Measurements from ENCODE around the gene MAP4K1.
A peak's percentile ranks its signal among the peaks of the same experiment; 100 is the strongest.
"Not testable (repeated sequence)": the region's sequence is repeated elsewhere in the genome, so short reads cannot be mapped to it uniquely, and the experiment has no call there.

Gene MAP4K1

GRCh38 chr19:38606131-38606530, 11.6 kb downstream of the MAP4K1 start:
- no peak for DNase-seq (ENCODE audit: low spot score)
- Histone ChIP-seq H3K27ac (no peak overlapping the region), H3K4me3 (no peak overlapping the region)
- TF ChIP-seq CTCF (IDR thresholded peaks at IDR 0.05): no peak

GRCh38 chr19:38602856-38603255, 14.9 kb downstream of the MAP4K1 start:
- H3K27ac ChIP-seq; DNase-seq (ENCODE audit: low spot score); H3K4me3 ChIP-seq: not testable (repeated sequence)

GRCh38 chr19:38599722-38600121, 18.0 kb downstream of the MAP4K1 start:
- H3K4me3 ChIP-seq: no peak overlapping the region
- TF ChIP-seq CTCF (IDR thresholded peaks at IDR 0.05): no peak
- no peak for DNase-seq (ENCODE audit: low spot score)
- H3K27ac ChIP-seq: no peak overlapping the region

GRCh38 chr19:38597075-38597474, 20.7 kb downstream of the MAP4K1 start:
- DNase-seq (ENCODE audit: low spot score): no peak
- no peak for TF ChIP-seq CTCF (IDR thresholded peaks at IDR 0.05)
- Histone ChIP-seq H3K27ac (no peak overlapping the region), H3K4me3 (no peak overlapping the region)

- H3K27ac ChIP-seq: no peak overlapping the region
- no peak for TF ChIP-seq CTCF (IDR thresholded peaks at IDR 0.05)
- DNase-seq (ENCODE audit: low spot score): no peak
- H3K4me3 ChIP-seq: peak overlapping the region; percentile 50
These were observed 21.4 kb downstream of the MAP4K1 start for GRCh38 chr19:38596057-38596981.

- no peak for DNase-seq (ENCODE audit: low spot score)
- H3K4me3 ChIP-seq: no peak overlapping the region
- no peak overlapping the region for H3K27ac ChIP-seq
- no peak for TF ChIP-seq CTCF (IDR thresholded peaks at IDR 0.05)
These were observed 24.8 kb downstream of the MAP4K1 start for GRCh38 chr19:38592940-38593339.

- no peak for DNase-seq (ENCODE audit: low spot score)
- TF ChIP-seq CTCF (IDR thresholded peaks at IDR 0.05): no peak
- Histone ChIP-seq H3K4me3 (no peak overlapping the region), H3K27ac (no peak overlapping the region)
These were observed 29.7 kb downstream of the MAP4K1 start for GRCh38 chr19:38588041-38588440.
